Measurements from ENCODE around the gene BCL2L1. TPM values are rescaled to one million over a fixed set of nuclear protein-coding genes. Genes with fewer than 3 reads are reported as not detected.

The BCL2L1 gene
- polyA plus RNA-seq, 3 donors from 2014 or later, result 30.9 to 60.4 (median 39.3) TPM

GRCh38 chr20:31687777-31688176 lies 34.9 kb downstream of the BCL2L1 start:
- Mint-ChIP-seq H3K9me3 (no peaks in the 10 kb centered on the region), H3K27me3 (ENCODE audit: low read depth in 3 of 3) (peaks cover 0 to 2% (median 1%) of the 10 kb centered on the region in 3 donors), H3K27ac (peak overlapping the region; percentile 75 to 100 (median 86)), H3K36me3 (peaks cover 16 to 46% (median 17%) of the 10 kb centered on the region in 3 donors), H3K4me3 (no peak overlapping the region), H3K4me1 (peaks cover 91 to 96% of the 10 kb centered on the region in 2 donors)
- DNase-seq, result no peak

DNA sequence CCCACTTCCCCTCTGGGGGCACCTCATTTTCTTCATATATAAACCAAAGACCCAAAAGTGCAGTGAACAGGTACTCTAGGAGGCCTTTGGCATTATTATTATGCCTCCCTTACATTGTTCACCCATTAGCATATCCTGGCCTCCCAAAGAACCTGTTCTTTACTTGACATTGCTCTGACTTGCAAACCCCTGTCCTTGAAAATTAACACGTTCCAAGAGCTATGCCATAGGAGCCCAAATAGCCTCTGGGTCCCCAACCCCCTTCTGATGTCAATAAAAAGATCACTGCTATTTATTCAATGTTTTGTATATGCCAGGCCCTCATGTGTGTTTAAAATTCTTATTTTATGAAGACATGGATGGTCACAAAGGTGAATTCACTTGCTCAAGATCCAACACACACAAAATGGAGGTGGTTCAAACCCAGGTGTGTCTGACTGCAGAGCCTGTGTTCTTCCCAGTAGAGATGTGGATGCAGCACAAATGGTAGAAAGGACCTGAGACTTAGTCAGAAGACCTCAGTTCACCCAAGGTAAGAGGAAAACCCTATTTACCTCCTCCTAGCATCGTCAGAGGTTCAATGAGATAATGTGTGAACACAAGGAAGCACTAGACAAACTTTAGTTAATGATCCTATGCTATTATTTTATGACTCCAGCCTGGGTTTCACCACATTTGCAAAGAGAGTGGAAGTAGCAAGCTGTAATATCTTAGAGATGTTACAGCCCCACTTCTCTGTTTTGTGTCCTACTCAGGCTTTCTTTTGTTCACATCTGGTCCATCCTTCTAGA lies 36.6 kb downstream of the BCL2L1 start:
- DNase-seq, result no peak
- H3K4me3 Mint-ChIP-seq, result peak overlapping the region in 4 of 5 donors; percentile 20 to 79 (median 54)
- peaks cover 91 to 96% of the 10 kb centered on the region in 2 donors for H3K4me1 Mint-ChIP-seq
- H3K27me3 Mint-ChIP-seq (ENCODE audit: low read depth in 3 of 3), result peaks cover 1 to 2% (median 2%) of the 10 kb centered on the region in 3 donors
- no peaks in the 10 kb centered on the region for H3K9me3 Mint-ChIP-seq
- H3K36me3 Mint-ChIP-seq, result peaks cover 16 to 41% (median 20%) of the 10 kb centered on the region in 3 donors
- H3K27ac Mint-ChIP-seq, result peak overlapping the region; percentile 74 to 100 (median 90)

- Mint-ChIP-seq H3K4me1 (peaks cover 94 to 100% of the 10 kb centered on the region in 2 donors), H3K27ac (peak overlapping the region; percentile 74 to 100 (median 90)), H3K4me3 (peak overlapping the region; percentile 54 to 79 (median 61)), H3K9me3 (no peaks in the 10 kb centered on the region), H3K27me3 (ENCODE audit: low read depth in 3 of 3) (peaks cover 1 to 2% (median 2%) of the 10 kb centered on the region in 3 donors), H3K36me3 (peaks cover 23 to 47% (median 31%) of the 10 kb centered on the region in 3 donors)
- peak in 2 of 3 donors; percentile 29 to 33 for DNase-seq
Observed at GRCh38 chr20:31684153-31685015, 38.3 kb downstream of the BCL2L1 start.

DNA sequence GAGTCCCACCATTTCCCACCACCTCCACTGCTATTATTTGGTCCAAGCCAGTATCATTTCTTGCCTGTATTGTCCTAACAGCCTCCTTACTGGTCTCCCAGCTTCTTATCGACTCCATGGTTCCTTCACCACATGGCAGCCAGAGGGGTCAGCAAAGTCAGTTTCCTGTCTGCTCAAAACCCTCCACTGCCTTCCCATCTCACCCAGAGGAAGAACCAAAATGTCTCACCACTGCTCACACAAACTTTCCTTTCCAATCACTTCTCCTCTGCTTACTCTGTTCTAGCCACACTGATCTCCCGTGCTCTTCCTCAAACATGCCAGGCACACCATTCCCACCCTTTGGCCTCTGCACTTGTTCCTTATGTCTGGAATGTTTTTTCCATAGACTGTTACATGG lies 39.7 kb downstream of the BCL2L1 start:
- no peak for DNase-seq
- Mint-ChIP-seq H3K4me3 (peak overlapping the region; percentile 4 to 65 (median 37)), H3K27me3 (ENCODE audit: low read depth in 3 of 3) (peaks cover 1 to 2% (median 2%) of the 10 kb centered on the region in 3 donors), H3K27ac (peak overlapping the region; percentile 92 to 100 (median 96)), H3K36me3 (peaks cover 27 to 50% (median 35%) of the 10 kb centered on the region in 3 donors), H3K4me1 (peaks cover 97 to 100% of the 10 kb centered on the region in 2 donors), H3K9me3 (no peaks in the 10 kb centered on the region)

DNA sequence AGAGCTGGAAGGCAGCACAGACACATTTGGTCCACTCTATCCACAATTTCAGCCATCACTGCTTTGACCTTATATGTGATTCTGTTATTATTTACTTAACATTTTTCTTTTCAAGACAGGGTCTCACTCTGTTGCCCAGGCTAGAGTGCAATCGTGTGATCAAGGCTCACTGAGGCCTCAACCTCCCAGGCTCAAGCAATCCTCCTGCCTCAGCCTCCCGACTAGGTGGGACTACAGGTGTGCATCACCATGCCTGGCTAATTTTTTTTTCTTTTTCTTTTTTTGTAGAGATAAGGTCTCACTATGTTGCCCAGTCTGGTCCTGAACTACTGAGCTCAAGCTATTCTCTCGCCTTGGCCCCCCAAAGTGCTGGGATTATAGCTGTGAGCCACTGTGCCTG lies 40.3 kb downstream of the BCL2L1 start:
- H3K4me1 Mint-ChIP-seq, result peaks cover 98 to 100% of the 10 kb centered on the region in 2 donors
- no peaks in the 10 kb centered on the region for H3K9me3 Mint-ChIP-seq
- H3K27me3 Mint-ChIP-seq (ENCODE audit: low read depth in 3 of 3), result peaks cover 1 to 2% (median 2%) of the 10 kb centered on the region in 3 donors
- H3K27ac Mint-ChIP-seq, result peak overlapping the region; percentile 92 to 100 (median 100)
- peak overlapping the region in 2 of 5 donors; percentile 4 to 10 for H3K4me3 Mint-ChIP-seq
- H3K36me3 Mint-ChIP-seq, result peaks cover 27 to 48% (median 33%) of the 10 kb centered on the region in 3 donors
- no peak for DNase-seq

GRCh38 chr20:31681769-31682168 lies 40.9 kb downstream of the BCL2L1 start:
- H3K27ac Mint-ChIP-seq, result peak overlapping the region; percentile 87 to 100 (median 100)
- peaks cover 0 to 2% (median 2%) of the 10 kb centered on the region in 3 donors for H3K27me3 Mint-ChIP-seq (ENCODE audit: low read depth in 3 of 3)
- DNase-seq, result no peak
- no peaks in the 10 kb centered on the region for H3K9me3 Mint-ChIP-seq
- peaks cover 28 to 43% (median 29%) of the 10 kb centered on the region in 3 donors for H3K36me3 Mint-ChIP-seq
- peaks cover 99 to 100% of the 10 kb centered on the region in 2 donors for H3K4me1 Mint-ChIP-seq
- H3K4me3 Mint-ChIP-seq, result peak overlapping the region in 1 of 5 donors; percentile 52

GRCh38 chr20:31681128-31681727 lies 41.4 kb downstream of the BCL2L1 start:
- DNase-seq, result no peak
- Mint-ChIP-seq H3K27ac (peak overlapping the region; percentile 87 to 100 (median 100)), H3K36me3 (peaks cover 28 to 40% (median 30%) of the 10 kb centered on the region in 3 donors), H3K27me3 (ENCODE audit: low read depth in 3 of 3) (peaks cover 0 to 2% (median 2%) of the 10 kb centered on the region in 3 donors), H3K9me3 (no peaks in the 10 kb centered on the region), H3K4me1 (peaks cover 99 to 100% of the 10 kb centered on the region in 2 donors), H3K4me3 (peak overlapping the region; percentile 14 to 54 (median 52))

DNA sequence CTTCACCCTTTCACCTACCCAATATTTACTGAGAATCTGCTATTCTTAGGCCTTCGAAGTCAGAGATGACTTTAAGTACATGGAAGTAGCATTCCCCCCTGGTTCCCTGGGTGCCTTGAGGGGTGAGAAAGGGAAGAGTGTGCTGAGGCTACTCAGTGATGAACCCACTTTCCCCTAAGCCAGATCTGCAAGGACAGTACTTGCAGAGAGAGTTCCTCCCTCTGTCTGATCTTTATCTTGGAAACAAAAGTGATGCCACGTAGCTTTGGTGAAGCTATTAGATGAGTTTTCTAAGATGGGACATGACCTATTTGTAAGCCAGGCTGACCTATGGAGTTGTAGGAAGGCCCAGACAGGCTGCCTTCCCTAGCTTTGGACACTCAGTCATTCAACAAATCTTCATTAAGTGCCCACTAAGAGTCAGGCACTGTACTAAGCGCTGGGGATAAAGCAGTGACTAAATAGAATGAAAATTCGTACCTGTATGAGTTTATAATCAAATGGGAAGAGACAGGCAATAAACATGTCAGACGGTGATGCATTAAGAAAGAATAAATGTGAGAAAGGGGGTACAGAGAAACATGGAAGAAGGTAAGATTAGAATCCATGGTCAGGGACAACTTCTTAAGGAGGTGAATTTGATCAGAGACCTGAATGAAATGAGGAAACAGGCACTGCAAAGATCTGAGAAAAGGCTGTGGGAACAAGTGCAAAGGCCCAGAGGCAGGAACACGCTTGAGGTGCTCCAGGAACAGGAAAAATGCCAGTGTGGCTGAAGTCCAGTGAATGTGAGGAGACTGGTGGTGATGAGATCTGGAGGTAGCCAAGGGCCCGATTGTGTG lies 42.2 kb downstream of the BCL2L1 start:
- DNase-seq, result no peak
- Mint-ChIP-seq H3K9me3 (no peaks in the 10 kb centered on the region), H3K36me3 (peaks cover 26 to 35% (median 28%) of the 10 kb centered on the region in 3 donors), H3K4me3 (peak overlapping the region; percentile 28 to 99 (median 53)), H3K27ac (peak overlapping the region; percentile 87 to 100 (median 100)), H3K4me1 (peaks cover 99 to 100% of the 10 kb centered on the region in 2 donors), H3K27me3 (ENCODE audit: low read depth in 3 of 3) (peaks cover 0 to 4% (median 2%) of the 10 kb centered on the region in 3 donors)

DNA sequence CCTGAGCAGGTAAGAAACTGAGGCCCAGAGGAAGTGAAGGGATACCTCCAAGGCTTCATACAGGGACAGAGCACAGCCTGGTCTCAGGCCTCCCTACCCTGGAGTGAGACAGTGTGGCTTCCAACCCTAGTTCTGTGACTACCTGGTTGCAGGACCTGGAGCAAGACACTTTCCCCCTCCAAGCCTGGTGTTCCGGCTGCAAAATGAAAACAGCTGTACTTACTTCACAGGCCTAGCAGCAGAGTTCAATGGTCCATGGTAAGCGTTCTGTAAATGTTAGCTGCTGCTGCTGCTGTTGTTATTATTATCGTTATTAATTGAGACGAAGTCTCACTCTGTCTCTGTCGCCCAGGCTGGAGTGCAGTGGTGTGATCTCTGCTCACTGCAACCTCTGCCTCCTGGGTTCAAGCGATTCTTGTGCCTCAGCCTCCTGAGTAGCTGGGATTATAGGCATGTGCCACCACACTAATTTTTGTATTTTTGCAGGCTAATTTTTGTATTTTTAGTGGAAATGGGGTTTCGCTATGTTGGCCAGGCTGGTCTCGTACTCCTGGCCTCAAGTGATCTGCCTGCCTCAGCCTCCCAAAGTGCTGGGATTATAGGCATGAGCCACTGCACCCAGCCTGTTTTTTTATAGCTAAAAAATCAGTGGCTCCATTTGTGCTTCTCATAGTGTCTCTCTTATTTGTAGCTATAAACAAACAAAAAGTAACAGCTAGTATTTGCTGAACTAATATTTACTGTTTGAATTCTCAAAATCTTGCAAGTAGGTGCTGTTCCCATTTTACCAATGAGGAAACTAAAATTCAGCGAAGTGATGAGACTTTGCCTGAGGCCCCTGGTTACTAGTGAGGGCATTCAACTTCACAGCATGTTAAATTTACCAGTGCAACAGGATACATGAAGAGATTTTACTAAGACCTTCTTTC lies 43.0 kb downstream of the BCL2L1 start:
- H3K4me3 Mint-ChIP-seq, result peak overlapping the region; percentile 63 to 99 (median 64)
- peak overlapping the region; percentile 92 to 100 (median 100) for H3K27ac Mint-ChIP-seq
- peaks cover 0 to 12% (median 2%) of the 10 kb centered on the region in 3 donors for H3K27me3 Mint-ChIP-seq (ENCODE audit: low read depth in 3 of 3)
- H3K4me1 Mint-ChIP-seq, result peaks cover 99 to 100% of the 10 kb centered on the region in 2 donors
- DNase-seq, result no peak
- peaks cover 26 to 35% (median 28%) of the 10 kb centered on the region in 3 donors for H3K36me3 Mint-ChIP-seq
- H3K9me3 Mint-ChIP-seq, result no peaks in the 10 kb centered on the region

GRCh38 chr20:31678389-31679356 lies 44.0 kb downstream of the BCL2L1 start:
- peak overlapping the region; percentile 63 to 99 (median 64) for H3K4me3 Mint-ChIP-seq
- peaks cover 0 to 10% (median 2%) of the 10 kb centered on the region in 3 donors for H3K27me3 Mint-ChIP-seq (ENCODE audit: low read depth in 3 of 3)
- peak overlapping the region; percentile 92 to 100 (median 100) for H3K27ac Mint-ChIP-seq
- peaks cover 99 to 100% of the 10 kb centered on the region in 2 donors for H3K4me1 Mint-ChIP-seq
- peaks cover 28 to 32% (median 32%) of the 10 kb centered on the region in 3 donors for H3K36me3 Mint-ChIP-seq
- H3K9me3 Mint-ChIP-seq, result no peaks in the 10 kb centered on the region
- DNase-seq, result no peak
